GM23338 (cell line): ENCODE data around the gene MYO16.

ENCODE experiments used
- CTCF ChIP-seq, 2 experiments: fragments of 200-600 bp in 1 of 2; sonication (generic) in 1 of 2; conservative IDR thresholded peaks; 2 replicates each; pipeline versions ENCODE4 v1.5.1 to v1.6.1; 2016 to 2017; ENCODE audit warnings: antibody characterized with exemption in 2 of 2, low read depth in 2 of 2, mild to moderate bottlenecking in 2 of 2, moderate library complexity in 1 of 2
- EZH2 ChIP-seq: fragments of 200-600 bp; sonication (generic); IDR thresholded peaks from one replicate; pipeline ENCODE4 v1.8.0; 2017; ENCODE audit warnings: antibody characterized with exemption, mild to moderate bottlenecking, low read depth; ENCODE audit not compliant: unreplicated experiment

DNA sequence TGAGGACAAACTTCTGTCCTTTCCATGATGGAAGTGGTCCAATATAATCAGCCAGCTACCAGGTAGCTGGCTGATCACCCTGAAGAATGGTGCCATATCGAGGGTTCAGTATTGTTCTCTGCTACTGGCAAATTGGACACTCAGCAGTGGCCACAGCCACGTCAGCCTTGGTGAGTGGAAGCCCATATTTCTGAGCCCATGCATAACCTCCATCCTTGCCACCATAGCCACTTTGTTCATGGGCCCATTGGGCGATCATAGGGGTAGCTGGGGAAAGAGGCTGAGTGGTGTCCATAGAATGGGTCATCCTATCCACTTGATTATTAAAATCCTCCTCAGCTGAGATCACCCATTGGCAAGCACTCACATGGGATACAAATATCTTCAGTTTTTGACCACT is 591.2 kb downstream of the MYO16 start:
- TF ChIP-seq CTCF (conservative IDR thresholded peaks at IDR 0.05; ENCODE audit: low read depth in 2 of 2) (no peak), EZH2 (no peak)
